Transverse colon (tissue), 4 donors: ENCODE measurements around the gene VWA3A. TPM values are rescaled to one million over a fixed set of nuclear protein-coding genes. Genes with fewer than 3 reads are reported as not detected.
"Not testable (repeated sequence)": the region's sequence is repeated elsewhere in the genome, so short reads cannot be mapped to it uniquely, and the experiment has no call there.

Source experiments
- DNase-seq: peaks from one replicate; pipeline ENCODE4 v3.0.0-alpha.2; 2019
- H3K27ac ChIP-seq, 4 donors: fragments of 200-600 bp; sonication (generic); 2 replicates each; pipeline ENCODE4 v1.5.1; 2016 to 2018; ENCODE audit warnings: inconsistent platforms in 4 of 4
- H3K27me3 ChIP-seq: fragments of 200-600 bp; sonication (generic); 2 replicates; pipeline ENCODE4 v1.5.1; 2017; ENCODE audit warnings: inconsistent platforms
- H3K36me3 ChIP-seq, 4 donors: fragments of 200-600 bp; sonication (generic); 2 replicates each; pipeline ENCODE4 v1.5.1; 2017 to 2019; ENCODE audit warnings: inconsistent platforms in 4 of 4
- H3K4me1 ChIP-seq, 4 donors: fragments of 200-600 bp; sonication (generic); 2 replicates each; pipeline ENCODE4 v1.5.1; 2017 to 2020; ENCODE audit warnings: inconsistent platforms in 4 of 4
- H3K4me3 ChIP-seq, 4 donors: fragments of 200-600 bp; sonication (generic); 1 replicate in 1 of 4; 2 replicates in 3 of 4; pipeline versions ENCODE4 v1.5.1 to v1.6.1; 2017 to 2019; ENCODE audit warnings: inconsistent platforms in 4 of 4
- H3K9me3 ChIP-seq, 2 donors: fragments of 200-600 bp; sonication (generic); 2 replicates each; pipeline ENCODE4 v1.5.1; 2017 to 2019; ENCODE audit warnings: inconsistent platforms in 2 of 2
- EP300 ChIP-seq: sonication (generic); formaldehyde crosslinking; IDR thresholded peaks from one replicate; pipeline ENCODE4 v1.6.1; 2017; ENCODE audit warnings: antibody characterized with exemption, low read depth
- POLR2A ChIP-seq: fragments of 450-650 bp; IDR thresholded peaks from one replicate; pipeline ENCODE4 v1.6.1; 2016; ENCODE audit warnings: antibody characterized with exemption, mild to moderate bottlenecking, moderate library complexity
- POLR2AphosphoS5 ChIP-seq, 3 donors: sonication (generic); formaldehyde crosslinking; IDR thresholded peaks; one replicate each; pipeline ENCODE4 v1.6.1; 2016; ENCODE audit warnings: antibody characterized with exemption in 3 of 3
- WGBS, 2 donors: methylation state at CpG; one replicate each; pipeline ENCODE4 v1.1.5; 2018; ENCODE audit warnings: low coverage in 1 of 2; 5-methylcytosine and 5-hydroxymethylcytosine counted together
- in situ Hi-C, 4 donors: fragments of 200-750 bp; cut with MboI; loops; one replicate each; pipeline versions ENCODE4 v1.15.0 to v1.15.1; 2017; ENCODE audit warnings: low sequenced_read_pairs in 3 of 4, low pct_ligation_motif_present in 1 of 4, low pct_unique_long_range_greater_than_20kb in 1 of 4
- intact Hi-C: fragments of 100-400 bp; cut with DNase I; formaldehyde crosslinking; loops from one replicate; pipeline ENCODE4 v1.15.1; 2023; ENCODE audit warnings: low total_unique reads
- total RNA-seq, 4 donors: library from RNA; depleted of rRNA; stranded (reverse); fragments of >200 nt; gene quantifications; one replicate each; pipeline ENCODE4 v1.1.0, GENCODE V29; 2016
- TF ChIP-seq, protein P1 (sequence below), 5 experiments: fragments of 200-600 bp in 3 of 5; fragments of 450-650 bp in 2 of 5; sonication (generic) in 3 of 5; IDR thresholded peaks; 1 replicate in 2 of 5; 2 replicates in 3 of 5; pipeline ENCODE4 v1.5.1; 2016 to 2017; ENCODE audit warnings: antibody characterized with exemption in 5 of 5, inconsistent platforms in 3 of 5, mild to moderate bottlenecking in 2 of 5, moderate library complexity in 1 of 5

Gene VWA3A
- total RNA-seq, 4 donors from 2014 or later: 0.14 TPM; not detected in 3

DNA sequence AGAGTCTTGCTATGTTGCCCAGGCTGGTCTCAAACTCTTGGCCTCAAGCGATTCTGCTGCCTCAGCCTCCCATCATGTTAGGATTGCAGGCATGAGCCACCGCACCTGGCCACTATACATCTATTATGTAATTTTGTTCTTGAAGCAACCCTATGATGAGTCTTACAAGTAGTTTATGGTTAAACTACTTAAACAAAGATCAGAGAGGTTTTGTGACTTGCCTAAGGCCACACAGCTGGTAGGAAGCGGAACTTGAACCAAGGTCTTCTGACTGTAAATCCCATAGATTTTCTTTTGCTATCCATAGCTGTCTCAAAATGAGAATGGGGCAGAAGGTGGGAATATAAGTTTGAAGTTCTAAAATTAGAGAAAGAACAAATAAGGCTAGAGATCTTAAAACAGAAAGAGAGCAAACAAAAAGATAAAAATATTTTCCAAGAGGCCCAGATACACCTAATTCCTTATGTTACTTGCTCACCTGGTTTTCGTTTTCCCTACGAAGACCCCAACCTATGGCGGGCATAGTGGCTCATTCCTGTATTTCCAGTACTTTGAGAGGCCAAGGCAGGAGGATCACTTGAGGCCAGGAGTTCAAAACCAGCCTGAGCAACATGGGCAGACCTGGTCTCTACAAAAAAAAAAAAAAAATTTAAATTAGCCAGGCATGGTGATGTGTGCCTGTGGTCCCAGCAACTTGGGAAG, 32.4 kb downstream of the VWA3A start:
- Histone ChIP-seq H3K27ac (no peak overlapping the region), H3K4me3 (no peak overlapping the region), H3K9me3 (no peaks in the 10 kb centered on the region), H3K27me3 (no peaks in the 10 kb centered on the region), H3K36me3 (no peaks in the 10 kb centered on the region), H3K4me1 (no peaks in the 10 kb centered on the region)
- in situ Hi-C loops: no loop called here
- no peak for TF ChIP-seq POLR2AphosphoS5 (IDR thresholded peaks at IDR 0.05)
- TF ChIP-seq, protein P1, sequence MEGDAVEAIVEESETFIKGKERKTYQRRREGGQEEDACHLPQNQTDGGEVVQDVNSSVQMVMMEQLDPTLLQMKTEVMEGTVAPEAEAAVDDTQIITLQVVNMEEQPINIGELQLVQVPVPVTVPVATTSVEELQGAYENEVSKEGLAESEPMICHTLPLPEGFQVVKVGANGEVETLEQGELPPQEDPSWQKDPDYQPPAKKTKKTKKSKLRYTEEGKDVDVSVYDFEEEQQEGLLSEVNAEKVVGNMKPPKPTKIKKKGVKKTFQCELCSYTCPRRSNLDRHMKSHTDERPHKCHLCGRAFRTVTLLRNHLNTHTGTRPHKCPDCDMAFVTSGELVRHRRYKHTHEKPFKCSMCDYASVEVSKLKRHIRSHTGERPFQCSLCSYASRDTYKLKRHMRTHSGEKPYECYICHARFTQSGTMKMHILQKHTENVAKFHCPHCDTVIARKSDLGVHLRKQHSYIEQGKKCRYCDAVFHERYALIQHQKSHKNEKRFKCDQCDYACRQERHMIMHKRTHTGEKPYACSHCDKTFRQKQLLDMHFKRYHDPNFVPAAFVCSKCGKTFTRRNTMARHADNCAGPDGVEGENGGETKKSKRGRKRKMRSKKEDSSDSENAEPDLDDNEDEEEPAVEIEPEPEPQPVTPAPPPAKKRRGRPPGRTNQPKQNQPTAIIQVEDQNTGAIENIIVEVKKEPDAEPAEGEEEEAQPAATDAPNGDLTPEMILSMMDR (IDR thresholded peaks at IDR 0.05): no peak
- no peak for TF ChIP-seq EP300
- no peak for TF ChIP-seq POLR2A
- 83 to 91% methylated on average over 6 of the region's 6 CpGs for WGBS, 2 donors
- intact Hi-C loops: no loop called here
- DNase-seq: no peak

DNA sequence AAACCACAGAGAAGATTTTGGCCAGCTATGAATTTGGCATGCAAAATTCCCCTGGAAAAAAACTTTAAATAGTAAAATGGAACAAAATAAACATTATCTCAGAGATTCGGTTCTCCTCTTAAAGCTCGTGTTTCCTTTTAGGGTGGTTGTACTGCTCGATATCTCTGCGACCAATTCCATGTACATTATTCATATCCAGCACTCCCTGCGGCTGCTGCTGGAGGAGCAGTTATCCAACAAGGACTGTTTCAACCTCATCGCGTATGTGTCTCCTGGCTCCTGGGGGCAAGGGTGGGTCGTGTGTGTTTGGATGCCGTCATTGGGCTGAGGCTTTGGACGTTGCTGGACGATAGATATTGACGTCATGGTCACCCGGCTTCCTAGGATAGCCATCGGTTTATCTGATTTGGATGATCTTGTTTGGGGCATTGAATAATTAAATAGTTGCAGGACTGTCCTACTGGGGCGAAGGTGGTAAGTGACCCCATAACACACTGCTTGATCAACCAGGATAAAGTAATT, 33.8 kb downstream of the VWA3A start:
- H3K27me3 ChIP-seq: no peaks in the 10 kb centered on the region
- no peak overlapping the region for H3K4me3 ChIP-seq
- intact Hi-C loops: no loop called here
- no peaks in the 10 kb centered on the region for H3K36me3 ChIP-seq
- TF ChIP-seq EP300: no peak
- TF ChIP-seq POLR2AphosphoS5 (IDR thresholded peaks at IDR 0.05): no peak
- no peak for TF ChIP-seq POLR2A
- TF ChIP-seq, protein P1 (IDR thresholded peaks at IDR 0.05): no peak
- H3K4me1 ChIP-seq: no peaks in the 10 kb centered on the region
- no peaks in the 10 kb centered on the region for H3K9me3 ChIP-seq
- no peak for DNase-seq
- H3K27ac ChIP-seq: no peak overlapping the region
- in situ Hi-C loops: no loop called here
- WGBS, 2 donors: 74 to 80% methylated on average over 7 to 15 of the region's 15 CpGs

DNA sequence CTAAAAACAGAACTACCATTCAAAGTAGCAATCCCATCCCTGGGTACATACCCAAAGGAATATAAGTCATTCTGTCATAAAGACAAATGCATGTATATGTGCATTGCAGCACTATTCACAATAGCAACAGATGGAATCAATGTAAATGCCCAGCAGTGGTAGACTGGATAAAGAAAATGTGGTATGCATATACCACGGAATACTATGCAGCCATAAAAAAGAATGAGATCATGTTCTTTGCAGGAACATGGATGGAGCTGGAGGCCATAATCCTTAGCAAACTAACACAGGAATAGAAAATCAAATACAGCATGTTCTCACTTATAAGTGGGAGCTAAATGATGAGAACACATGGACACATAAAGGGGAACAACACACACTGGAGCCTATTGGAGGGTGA, 36.2 kb downstream of the VWA3A start:
- H3K4me1 ChIP-seq, H3K27me3 ChIP-seq, H3K9me3 ChIP-seq, H3K27ac ChIP-seq, in situ Hi-C loops, DNase-seq, H3K36me3 ChIP-seq, H3K4me3 ChIP-seq, intact Hi-C loops: not testable (repeated sequence)
- WGBS, 2 donors: 94 to 100% methylated on average over 1 of the region's 1 CpG

DNA sequence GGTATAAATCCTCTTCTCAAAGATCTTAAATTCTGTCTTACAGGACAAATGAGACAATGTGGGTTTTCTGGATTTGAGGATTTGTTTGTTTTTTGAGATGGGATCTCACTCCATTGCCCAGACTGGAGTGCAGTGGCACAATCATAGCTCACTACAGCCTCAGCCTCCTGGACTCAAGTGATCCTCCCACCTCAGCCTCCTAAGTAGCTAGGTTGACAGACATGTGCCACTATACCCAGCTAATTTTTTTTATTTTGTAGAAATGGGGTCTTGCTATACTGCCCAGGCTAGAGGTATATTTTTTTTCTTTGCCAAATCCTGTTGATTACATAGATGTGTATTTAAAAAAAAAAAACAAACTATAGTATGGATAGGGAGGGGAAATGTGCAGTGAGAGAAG, 38.2 kb downstream of the VWA3A start:
- H3K36me3 ChIP-seq: no peaks in the 10 kb centered on the region
- no peaks in the 10 kb centered on the region for H3K27me3 ChIP-seq
- intact Hi-C loops (no loop called here), in situ Hi-C loops (no loop called here)
- DNase-seq: no peak
- no peaks in the 10 kb centered on the region for H3K4me1 ChIP-seq
- H3K27ac ChIP-seq: no peak overlapping the region
- no peak overlapping the region for H3K4me3 ChIP-seq
- H3K9me3 ChIP-seq: no peaks in the 10 kb centered on the region
- TF ChIP-seq EP300 (no peak), POLR2A (no peak), POLR2AphosphoS5 (IDR thresholded peaks at IDR 0.05) (no peak)
- TF ChIP-seq, protein P1 (IDR thresholded peaks at IDR 0.05): no peak

DNA sequence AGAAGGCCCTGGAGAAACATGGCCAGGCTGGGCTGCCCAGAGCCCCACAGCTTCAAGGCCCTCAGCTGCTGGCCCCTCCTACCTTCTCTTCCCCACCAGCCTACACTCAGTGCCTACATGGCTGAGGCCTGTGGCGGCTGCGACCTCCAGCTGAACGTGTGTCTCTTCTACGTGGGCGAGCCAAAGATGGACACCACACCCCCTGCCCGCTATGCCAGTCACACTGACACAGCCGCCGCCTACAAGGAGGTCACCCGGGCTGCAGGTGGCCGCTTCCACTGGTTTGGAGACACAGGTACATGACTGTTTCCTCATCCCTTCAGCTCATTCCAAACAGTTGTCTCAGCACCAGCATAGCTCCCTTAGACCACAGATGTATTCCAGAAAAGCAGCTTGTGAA, 40.5 kb downstream of the VWA3A start:
- no peak for DNase-seq
- Histone ChIP-seq H3K27ac (no peak overlapping the region), H3K9me3 (no peaks in the 10 kb centered on the region), H3K36me3 (no peaks in the 10 kb centered on the region), H3K4me1 (no peaks in the 10 kb centered on the region), H3K4me3 (no peak overlapping the region), H3K27me3 (no peaks in the 10 kb centered on the region)
- intact Hi-C loops: no loop called here
- in situ Hi-C loops: no loop called here
- WGBS, 2 donors: 92% methylated on average over 10 of the region's 10 CpGs; no CpG with 5 or more reads in 1 of the 2 donors
- TF ChIP-seq, protein P1 (IDR thresholded peaks at IDR 0.05): no peak
- TF ChIP-seq POLR2A: no peak
- no peak for TF ChIP-seq EP300
- no peak for TF ChIP-seq POLR2AphosphoS5 (IDR thresholded peaks at IDR 0.05)
